Endothelial cell (in vitro differentiated cells): Measurements from ENCODE around the gene MED16. TPM values are rescaled to one million over a fixed set of nuclear protein-coding genes. Genes with fewer than 3 reads are reported as not detected.
A peak's percentile ranks its signal among the peaks of the same experiment; 100 is the strongest.

Source experiments
- DNase-seq: peaks from one replicate; pipeline ENCODE4 v3.0.0; 2021; ENCODE audit warnings: low spot score
- H3K27ac Mint-ChIP-seq: one replicate; pipeline ENCODE4 v1.8.0; 2021; ENCODE audit warnings: mixed read lengths, inconsistent platforms; ENCODE audit not compliant: unreplicated experiment
- H3K27me3 Mint-ChIP-seq: one replicate; pipeline ENCODE4 v1.8.0; 2021; ENCODE audit warnings: mild to moderate bottlenecking, moderate library complexity, mixed read lengths, inconsistent platforms; ENCODE audit not compliant: unreplicated experiment
- H3K36me3 Mint-ChIP-seq: one replicate; pipeline ENCODE4 v1.8.0; 2021; ENCODE audit warnings: mild to moderate bottlenecking, low read depth, mixed read lengths, inconsistent platforms; ENCODE audit not compliant: unreplicated experiment
- H3K4me1 Mint-ChIP-seq: one replicate; pipeline ENCODE4 v1.8.0; 2021; ENCODE audit warnings: mild to moderate bottlenecking, mixed read lengths, inconsistent platforms; ENCODE audit not compliant: unreplicated experiment
- H3K4me3 Mint-ChIP-seq: one replicate; pipeline ENCODE4 v1.8.0; 2021; ENCODE audit warnings: mild to moderate bottlenecking, mixed read lengths, inconsistent platforms; ENCODE audit not compliant: unreplicated experiment
- H3K9me3 Mint-ChIP-seq: one replicate; pipeline ENCODE4 v1.8.0; 2021; ENCODE audit warnings: mixed read lengths, inconsistent platforms; ENCODE audit not compliant: unreplicated experiment
- total RNA-seq: library from RNA; stranded (reverse); fragmentation: NEBNext Ultra II Directional; extraction: Animal tissue kit (Norgen Biotek cat#: 25700); gene quantifications from one replicate; pipeline ENCODE4 v1.2.1, GENCODE V29; 2021; ENCODE audit not compliant: unreplicated experiment
- TF ChIP-seq, protein P1 (sequence below): fragments of 200-600 bp; sonication (generic); IDR thresholded peaks from one replicate; pipeline ENCODE4 v1.5.0; 2021; ENCODE audit warnings: antibody characterized with exemption; ENCODE audit not compliant: unreplicated experiment

The MED16 gene
- total RNA-seq, 1 donor from 2014 or later: 66.5 TPM

DNA sequence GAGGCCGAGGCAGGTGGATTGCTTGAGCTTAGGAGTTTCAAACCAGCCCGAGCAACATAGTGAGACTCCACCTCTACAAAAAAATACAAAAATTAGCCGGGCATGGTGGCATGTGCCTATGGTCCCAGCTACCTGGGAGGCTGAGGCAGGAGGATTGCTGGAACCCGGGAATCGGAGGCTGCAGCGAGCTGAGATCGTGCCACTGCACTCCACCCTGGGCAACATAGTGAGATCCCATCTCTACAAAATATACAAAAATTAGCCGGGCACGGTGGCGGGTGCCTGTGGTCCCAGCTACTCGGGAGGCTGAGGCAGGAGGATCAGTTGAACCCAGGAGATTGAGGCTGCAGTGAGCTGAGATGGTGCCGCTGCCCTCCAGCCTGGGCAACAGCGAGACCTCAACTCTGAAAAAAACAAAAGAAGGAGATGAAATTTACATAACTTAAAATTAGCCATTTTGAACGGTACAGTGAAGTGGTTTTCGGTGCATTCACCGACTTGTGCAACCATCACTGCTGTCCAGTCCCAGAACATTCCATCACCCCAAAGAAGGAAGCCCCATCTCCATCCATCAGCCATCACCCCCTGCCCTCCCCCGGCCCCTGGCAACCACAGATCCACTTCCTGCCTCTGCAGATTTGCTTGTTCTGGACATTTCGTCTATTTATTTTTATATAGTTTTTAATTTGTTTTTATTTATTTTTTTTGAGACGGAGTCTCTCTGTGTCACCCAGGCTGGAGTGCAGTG lies 66.9 kb downstream of the MED16 start:
- TF ChIP-seq, protein P1, sequence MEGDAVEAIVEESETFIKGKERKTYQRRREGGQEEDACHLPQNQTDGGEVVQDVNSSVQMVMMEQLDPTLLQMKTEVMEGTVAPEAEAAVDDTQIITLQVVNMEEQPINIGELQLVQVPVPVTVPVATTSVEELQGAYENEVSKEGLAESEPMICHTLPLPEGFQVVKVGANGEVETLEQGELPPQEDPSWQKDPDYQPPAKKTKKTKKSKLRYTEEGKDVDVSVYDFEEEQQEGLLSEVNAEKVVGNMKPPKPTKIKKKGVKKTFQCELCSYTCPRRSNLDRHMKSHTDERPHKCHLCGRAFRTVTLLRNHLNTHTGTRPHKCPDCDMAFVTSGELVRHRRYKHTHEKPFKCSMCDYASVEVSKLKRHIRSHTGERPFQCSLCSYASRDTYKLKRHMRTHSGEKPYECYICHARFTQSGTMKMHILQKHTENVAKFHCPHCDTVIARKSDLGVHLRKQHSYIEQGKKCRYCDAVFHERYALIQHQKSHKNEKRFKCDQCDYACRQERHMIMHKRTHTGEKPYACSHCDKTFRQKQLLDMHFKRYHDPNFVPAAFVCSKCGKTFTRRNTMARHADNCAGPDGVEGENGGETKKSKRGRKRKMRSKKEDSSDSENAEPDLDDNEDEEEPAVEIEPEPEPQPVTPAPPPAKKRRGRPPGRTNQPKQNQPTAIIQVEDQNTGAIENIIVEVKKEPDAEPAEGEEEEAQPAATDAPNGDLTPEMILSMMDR: no peak
- H3K36me3 Mint-ChIP-seq: no peaks in the 10 kb centered on the region
- H3K27ac Mint-ChIP-seq: no peak overlapping the region

DNA sequence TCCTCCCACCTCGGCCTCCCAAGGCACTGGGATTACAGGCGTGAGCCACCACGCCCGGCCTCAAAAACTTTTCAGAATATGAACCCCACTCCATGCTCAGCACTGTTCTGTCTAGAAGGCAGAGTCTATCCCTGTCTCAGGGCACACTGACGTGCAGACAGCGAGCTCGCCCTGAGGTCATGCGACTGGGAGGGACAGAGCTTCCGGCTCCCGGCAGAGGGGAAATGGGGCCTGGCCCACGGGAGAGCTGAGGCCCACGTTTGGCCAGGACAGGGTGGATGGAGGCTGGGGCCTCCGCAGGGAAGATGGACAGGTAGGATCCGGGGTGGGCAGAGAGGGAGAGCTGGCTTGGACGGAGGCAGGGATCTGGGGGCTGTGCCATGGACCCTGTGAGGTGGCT lies 68.1 kb downstream of the MED16 start:
- Mint-ChIP-seq H3K27me3 (peaks cover 9% of the 10 kb centered on the region), H3K36me3 (no peaks in the 10 kb centered on the region), H3K4me3 (no peak overlapping the region), H3K4me1 (no peaks in the 10 kb centered on the region), H3K9me3 (no peaks in the 10 kb centered on the region), H3K27ac (no peak overlapping the region)
- DNase-seq: no peak
- TF ChIP-seq, protein P1: no peak

More for the DNA sequence above, 66.9 kb downstream of the MED16 start:
- no peaks in the 10 kb centered on the region for H3K9me3 Mint-ChIP-seq
- peaks cover 9% of the 10 kb centered on the region for H3K27me3 Mint-ChIP-seq
- no peaks in the 10 kb centered on the region for H3K4me1 Mint-ChIP-seq
- DNase-seq: no peak
- H3K4me3 Mint-ChIP-seq: no peak overlapping the region

DNA sequence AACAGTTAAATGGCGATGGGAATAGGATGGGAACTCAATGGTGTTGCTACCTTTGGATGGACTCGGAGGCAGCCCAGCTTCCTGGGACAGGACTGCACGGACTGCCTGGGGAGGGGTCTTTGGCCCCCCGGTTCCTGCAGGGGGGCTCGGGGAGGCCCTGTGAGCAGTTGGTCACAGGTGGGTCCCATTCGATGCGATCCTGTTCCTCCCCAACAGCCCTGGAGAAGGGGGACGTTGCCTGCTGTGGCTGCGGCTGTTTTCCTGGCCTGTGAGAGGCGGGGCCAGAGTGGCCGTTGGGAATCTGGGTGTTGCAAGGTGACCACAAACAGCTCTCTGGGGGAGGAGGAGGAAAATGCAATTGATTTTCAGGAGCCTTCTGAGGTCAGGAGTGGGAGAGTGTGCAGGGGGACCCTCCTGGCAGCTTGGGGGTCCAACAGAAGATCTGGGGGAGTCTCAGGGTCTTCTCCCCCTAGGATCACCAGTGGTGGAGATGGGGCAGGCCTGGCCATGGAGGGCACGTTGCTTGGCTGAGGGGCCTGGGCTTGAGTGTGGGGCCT lies 69.3 kb downstream of the MED16 start:
- peaks cover 11% of the 10 kb centered on the region for H3K27me3 Mint-ChIP-seq
- no peak for DNase-seq
- H3K36me3 Mint-ChIP-seq: no peaks in the 10 kb centered on the region
- H3K4me3 Mint-ChIP-seq: no peak overlapping the region
- no peaks in the 10 kb centered on the region for H3K9me3 Mint-ChIP-seq
- TF ChIP-seq, protein P1: no peak
- H3K4me1 Mint-ChIP-seq: no peaks in the 10 kb centered on the region
- H3K27ac Mint-ChIP-seq: no peak overlapping the region

DNA sequence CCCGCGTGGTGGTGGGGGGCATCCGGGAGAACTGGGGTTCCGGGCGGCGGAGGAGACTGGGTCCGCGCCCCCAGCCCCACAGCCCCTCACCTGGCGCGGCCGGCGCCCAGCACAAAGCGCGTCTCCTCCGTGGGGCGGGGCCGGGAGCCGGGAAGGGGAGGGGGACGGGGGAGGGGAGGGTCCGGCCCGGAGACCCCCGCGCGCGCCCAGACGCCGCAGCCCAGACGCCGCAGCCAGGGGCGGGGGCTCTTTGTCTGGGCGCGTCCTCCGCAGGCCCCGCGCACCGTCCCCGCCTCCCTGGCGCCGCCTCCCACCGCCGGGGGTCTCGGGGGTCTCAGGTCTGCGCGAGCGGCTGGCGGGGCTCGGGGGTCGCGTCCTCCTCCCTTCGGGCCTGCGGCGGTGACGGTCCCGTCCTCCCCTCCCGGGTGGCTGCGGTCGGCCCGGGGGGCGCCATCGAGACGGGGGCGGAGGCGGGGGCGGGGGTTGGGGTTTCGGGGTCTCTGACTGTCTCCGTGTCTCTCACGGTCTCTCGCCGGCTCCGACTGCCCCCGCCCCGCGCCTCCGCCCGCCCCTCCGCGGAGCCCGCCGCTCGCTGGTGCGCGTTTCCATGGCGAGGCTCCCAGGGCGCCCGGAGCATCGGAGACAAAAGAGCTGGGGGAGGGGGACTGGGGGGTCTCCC lies 71.0 kb downstream of the MED16 start, which contains the start of gene PLPPR3:
Gene PLPPR3, minus strand, starts transcription at position 131 of the 679 bp plus-strand sequence. CDS start 396 bp downstream, outside the sequence.
- no peaks in the 10 kb centered on the region for H3K4me1 Mint-ChIP-seq
- TF ChIP-seq, protein P1: no peak
- H3K4me3 Mint-ChIP-seq: peak within 1 kb of the TSS; percentile 78
- DNase-seq: no peak
- H3K27ac Mint-ChIP-seq: no peak within 1 kb of the TSS
- H3K9me3 Mint-ChIP-seq: no peaks in the 10 kb centered on the region
- H3K36me3 Mint-ChIP-seq: peaks cover 6% of the 10 kb centered on the region
- peaks cover 15% of the 10 kb centered on the region for H3K27me3 Mint-ChIP-seq
